Stimulated activated CD4-positive, alpha-beta T cell treated with anti-CD3 and anti-CD28 coated beads, Interleukin-15, amount 100 ng/mL, for 24 hours (primary cell): Measurements from ENCODE around the gene NCS1.
"Not testable (repeated sequence)": the region's sequence is repeated elsewhere in the genome, so short reads cannot be mapped to it uniquely, and the experiment has no call there.

Experiments used
- DNase-seq: peaks from one replicate; pipeline ENCODE4 v3.0.0-alpha.2; 2020

Gene NCS1

GRCh38 chr9:130242270-130243014, 70.2 kb downstream of the NCS1 start:
- DNase-seq = no peak

GRCh38 chr9:130243015-130243881, 71.0 kb downstream of the NCS1 start:
- peak; percentile 88 for DNase-seq

- DNase-seq = no peak
Measured at GRCh38 chr9:130243882-130244170, 71.6 kb downstream of the NCS1 start.

GRCh38 chr9:130244548-130245165, 72.5 kb downstream of the NCS1 start:
- no peak for DNase-seq

- DNase-seq = no peak
Measured at GRCh38 chr9:130245474-130245873, 73.3 kb downstream of the NCS1 start.

GRCh38 chr9:130246126-130246525, 73.9 kb downstream of the NCS1 start:
- no peak for DNase-seq

GRCh38 chr9:130254747-130255630, 82.8 kb downstream of the NCS1 start:
- no peak for DNase-seq

- no peak for DNase-seq
Measured at GRCh38 chr9:130255631-130256134, 83.5 kb downstream of the NCS1 start.

- DNase-seq = no peak
Measured at GRCh38 chr9:130256644-130257043, 84.4 kb downstream of the NCS1 start.

GRCh38 chr9:130258137-130258536, 85.9 kb downstream of the NCS1 start:
- DNase-seq = not testable (repeated sequence)

- no peak for DNase-seq
Measured at GRCh38 chr9:130259044-130259443, 86.8 kb downstream of the NCS1 start.

GRCh38 chr9:130260816-130261765, 88.9 kb downstream of the NCS1 start:
- DNase-seq = no peak

GRCh38 chr9:130262061-130262745, 90.0 kb downstream of the NCS1 start:
- no peak for DNase-seq

GRCh38 chr9:130262771-130263170, 90.6 kb downstream of the NCS1 start:
- DNase-seq = no peak

- no peak for DNase-seq
Measured at GRCh38 chr9:130263601-130264413, 91.6 kb downstream of the NCS1 start.

- DNase-seq = no peak
Measured at GRCh38 chr9:130264414-130265350, 92.5 kb downstream of the NCS1 start.

- DNase-seq = no peak
Measured at GRCh38 chr9:130265431-130266235, 93.4 kb downstream of the NCS1 start, which contains the start of gene HMCN2. Gene HMCN2 (plus strand): TSS chr9:130265760. CDS start chr9:130265879, 119 bp downstream.
